ENCODE results near the gene CDH23.

GRCh38 chr10:71475243-71475871 lies 78.6 kb downstream of the CDH23 start:
- TF ChIP-seq, protein P1, sequence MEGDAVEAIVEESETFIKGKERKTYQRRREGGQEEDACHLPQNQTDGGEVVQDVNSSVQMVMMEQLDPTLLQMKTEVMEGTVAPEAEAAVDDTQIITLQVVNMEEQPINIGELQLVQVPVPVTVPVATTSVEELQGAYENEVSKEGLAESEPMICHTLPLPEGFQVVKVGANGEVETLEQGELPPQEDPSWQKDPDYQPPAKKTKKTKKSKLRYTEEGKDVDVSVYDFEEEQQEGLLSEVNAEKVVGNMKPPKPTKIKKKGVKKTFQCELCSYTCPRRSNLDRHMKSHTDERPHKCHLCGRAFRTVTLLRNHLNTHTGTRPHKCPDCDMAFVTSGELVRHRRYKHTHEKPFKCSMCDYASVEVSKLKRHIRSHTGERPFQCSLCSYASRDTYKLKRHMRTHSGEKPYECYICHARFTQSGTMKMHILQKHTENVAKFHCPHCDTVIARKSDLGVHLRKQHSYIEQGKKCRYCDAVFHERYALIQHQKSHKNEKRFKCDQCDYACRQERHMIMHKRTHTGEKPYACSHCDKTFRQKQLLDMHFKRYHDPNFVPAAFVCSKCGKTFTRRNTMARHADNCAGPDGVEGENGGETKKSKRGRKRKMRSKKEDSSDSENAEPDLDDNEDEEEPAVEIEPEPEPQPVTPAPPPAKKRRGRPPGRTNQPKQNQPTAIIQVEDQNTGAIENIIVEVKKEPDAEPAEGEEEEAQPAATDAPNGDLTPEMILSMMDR (IDR thresholded peaks at IDR 0.05) = no peak
- TF ChIP-seq POLR2A (IDR thresholded peaks at IDR 0.05) (no peak), POLR2AphosphoS5 (IDR thresholded peaks at IDR 0.05; ENCODE audit: insufficient read depth in 1 of 2, low read depth in 1 of 2) (no peak)

Measured in vagina (tissue), 2 donors.